ENCODE data around the gene CAMK2N1.

Gene CAMK2N1

DNA sequence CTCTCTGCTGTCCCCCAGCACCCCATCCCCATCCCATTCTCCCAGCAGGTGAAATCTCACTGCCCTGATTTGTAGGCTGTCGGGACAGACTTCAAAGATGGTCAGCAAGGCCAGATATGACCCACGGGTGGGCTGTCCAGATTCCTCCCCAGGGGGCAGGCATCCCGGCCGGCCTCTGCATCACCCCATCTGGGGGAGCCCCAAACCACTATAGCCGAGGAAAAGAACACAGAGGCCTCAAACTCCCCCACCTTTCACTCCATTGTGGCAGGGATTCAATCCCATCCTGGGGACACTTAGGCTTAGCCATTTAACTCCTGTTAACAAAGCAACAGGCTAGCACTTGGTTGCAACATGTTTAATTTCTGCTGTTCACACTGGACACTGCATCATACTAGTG, 13.1 kb upstream of the CAMK2N1 start:
- ATAC-seq, result no peak
- TF ChIP-seq ARNTL (CRISPR knock-in tag; IDR thresholded peaks at IDR 0.05; ENCODE audit: borderline replicate concordance, low read depth) (no peak), GLIS3 (CRISPR knock-in tag; IDR thresholded peaks at IDR 0.05) (no peak), ZC3H10 (CRISPR knock-in tag; IDR thresholded peaks at IDR 0.05) (no peak), SNAI2 (CRISPR knock-in tag; IDR thresholded peaks at IDR 0.05) (no peak), ZFP30 (CRISPR knock-in tag; IDR thresholded peaks at IDR 0.05) (no peak), BACH2 (CRISPR knock-in tag; IDR thresholded peaks at IDR 0.05; ENCODE audit: borderline replicate concordance) (no peak), TCF4 (CRISPR knock-in tag; IDR thresholded peaks at IDR 0.05; ENCODE audit: borderline replicate concordance) (no peak), ZFP3 (CRISPR knock-in tag; IDR thresholded peaks at IDR 0.05) (no peak), ZNF70 (CRISPR knock-in tag; IDR thresholded peaks at IDR 0.05) (no peak), RARB (CRISPR knock-in tag; IDR thresholded peaks at IDR 0.05) (no peak), TOX (CRISPR knock-in tag; IDR thresholded peaks at IDR 0.05; ENCODE audit: borderline replicate concordance) (no peak), ESRRG (CRISPR knock-in tag; IDR thresholded peaks at IDR 0.05) (no peak), CSDC2 (CRISPR knock-in tag; IDR thresholded peaks at IDR 0.05) (no peak), OSR1 (CRISPR knock-in tag; IDR thresholded peaks at IDR 0.05) (no peak), PPARA (CRISPR knock-in tag; IDR thresholded peaks at IDR 0.05; ENCODE audit: borderline replicate concordance) (no peak), ZNF565 (CRISPR knock-in tag; conservative IDR thresholded peaks at IDR 0.05; ENCODE audit: low read depth) (no peak)
- TF ChIP-seq, protein P1, sequence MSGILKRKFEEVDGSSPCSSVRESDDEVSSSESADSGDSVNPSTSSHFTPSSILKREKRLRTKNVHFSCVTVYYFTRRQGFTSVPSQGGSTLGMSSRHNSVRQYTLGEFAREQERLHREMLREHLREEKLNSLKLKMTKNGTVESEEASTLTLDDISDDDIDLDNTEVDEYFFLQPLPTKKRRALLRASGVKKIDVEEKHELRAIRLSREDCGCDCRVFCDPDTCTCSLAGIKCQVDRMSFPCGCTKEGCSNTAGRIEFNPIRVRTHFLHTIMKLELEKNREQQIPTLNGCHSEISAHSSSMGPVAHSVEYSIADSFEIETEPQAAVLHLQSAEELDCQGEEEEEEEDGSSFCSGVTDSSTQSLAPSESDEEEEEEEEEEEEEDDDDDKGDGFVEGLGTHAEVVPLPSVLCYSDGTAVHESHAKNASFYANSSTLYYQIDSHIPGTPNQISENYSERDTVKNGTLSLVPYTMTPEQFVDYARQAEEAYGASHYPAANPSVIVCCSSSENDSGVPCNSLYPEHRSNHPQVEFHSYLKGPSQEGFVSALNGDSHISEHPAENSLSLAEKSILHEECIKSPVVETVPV (CRISPR knock-in tag; IDR thresholded peaks at IDR 0.05), result no peak
- TF ChIP-seq, protein P2, sequence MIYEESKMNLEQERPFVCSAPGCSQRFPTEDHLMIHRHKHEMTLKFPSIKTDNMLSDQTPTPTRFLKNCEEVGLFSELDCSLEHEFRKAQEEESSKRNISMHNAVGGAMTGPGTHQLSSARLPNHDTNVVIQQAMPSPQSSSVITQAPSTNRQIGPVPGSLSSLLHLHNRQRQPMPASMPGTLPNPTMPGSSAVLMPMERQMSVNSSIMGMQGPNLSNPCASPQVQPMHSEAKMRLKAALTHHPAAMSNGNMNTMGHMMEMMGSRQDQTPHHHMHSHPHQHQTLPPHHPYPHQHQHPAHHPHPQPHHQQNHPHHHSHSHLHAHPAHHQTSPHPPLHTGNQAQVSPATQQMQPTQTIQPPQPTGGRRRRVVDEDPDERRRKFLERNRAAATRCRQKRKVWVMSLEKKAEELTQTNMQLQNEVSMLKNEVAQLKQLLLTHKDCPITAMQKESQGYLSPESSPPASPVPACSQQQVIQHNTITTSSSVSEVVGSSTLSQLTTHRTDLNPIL (CRISPR knock-in tag; IDR thresholded peaks at IDR 0.05; ENCODE audit: low read depth), result no peak
- TF ChIP-seq, protein P3, sequence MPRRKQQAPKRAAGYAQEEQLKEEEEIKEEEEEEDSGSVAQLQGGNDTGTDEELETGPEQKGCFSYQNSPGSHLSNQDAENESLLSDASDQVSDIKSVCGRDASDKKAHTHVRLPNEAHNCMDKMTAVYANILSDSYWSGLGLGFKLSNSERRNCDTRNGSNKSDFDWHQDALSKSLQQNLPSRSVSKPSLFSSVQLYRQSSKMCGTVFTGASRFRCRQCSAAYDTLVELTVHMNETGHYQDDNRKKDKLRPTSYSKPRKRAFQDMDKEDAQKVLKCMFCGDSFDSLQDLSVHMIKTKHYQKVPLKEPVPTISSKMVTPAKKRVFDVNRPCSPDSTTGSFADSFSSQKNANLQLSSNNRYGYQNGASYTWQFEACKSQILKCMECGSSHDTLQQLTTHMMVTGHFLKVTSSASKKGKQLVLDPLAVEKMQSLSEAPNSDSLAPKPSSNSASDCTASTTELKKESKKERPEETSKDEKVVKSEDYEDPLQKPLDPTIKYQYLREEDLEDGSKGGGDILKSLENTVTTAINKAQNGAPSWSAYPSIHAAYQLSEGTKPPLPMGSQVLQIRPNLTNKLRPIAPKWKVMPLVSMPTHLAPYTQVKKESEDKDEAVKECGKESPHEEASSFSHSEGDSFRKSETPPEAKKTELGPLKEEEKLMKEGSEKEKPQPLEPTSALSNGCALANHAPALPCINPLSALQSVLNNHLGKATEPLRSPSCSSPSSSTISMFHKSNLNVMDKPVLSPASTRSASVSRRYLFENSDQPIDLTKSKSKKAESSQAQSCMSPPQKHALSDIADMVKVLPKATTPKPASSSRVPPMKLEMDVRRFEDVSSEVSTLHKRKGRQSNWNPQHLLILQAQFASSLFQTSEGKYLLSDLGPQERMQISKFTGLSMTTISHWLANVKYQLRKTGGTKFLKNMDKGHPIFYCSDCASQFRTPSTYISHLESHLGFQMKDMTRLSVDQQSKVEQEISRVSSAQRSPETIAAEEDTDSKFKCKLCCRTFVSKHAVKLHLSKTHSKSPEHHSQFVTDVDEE (CRISPR knock-in tag; IDR thresholded peaks at IDR 0.05), result no peak

DNA sequence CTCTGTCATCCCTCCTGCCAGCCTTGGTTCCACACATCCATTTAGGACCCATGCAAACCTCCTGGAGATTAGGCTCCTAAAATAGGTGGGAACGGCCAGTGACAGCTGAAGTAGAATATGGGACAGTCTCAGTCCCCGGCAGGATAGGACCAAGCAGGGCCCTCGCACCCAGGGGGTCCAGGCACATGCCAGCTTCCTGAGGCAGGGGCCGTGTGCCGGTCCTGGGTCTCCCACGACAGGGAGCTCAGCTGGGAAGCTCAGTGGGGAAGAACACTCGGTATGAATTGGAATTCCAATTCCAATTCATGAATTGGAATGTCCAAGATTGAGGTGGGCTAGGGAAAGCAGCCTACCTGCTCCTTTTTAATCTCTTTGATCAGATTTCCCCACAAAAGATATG, 12.1 kb upstream of the CAMK2N1 start:
- ATAC-seq, result no peak

More for the DNA sequence above, 12.1 kb upstream of the CAMK2N1 start:
- TF ChIP-seq, protein P4, sequence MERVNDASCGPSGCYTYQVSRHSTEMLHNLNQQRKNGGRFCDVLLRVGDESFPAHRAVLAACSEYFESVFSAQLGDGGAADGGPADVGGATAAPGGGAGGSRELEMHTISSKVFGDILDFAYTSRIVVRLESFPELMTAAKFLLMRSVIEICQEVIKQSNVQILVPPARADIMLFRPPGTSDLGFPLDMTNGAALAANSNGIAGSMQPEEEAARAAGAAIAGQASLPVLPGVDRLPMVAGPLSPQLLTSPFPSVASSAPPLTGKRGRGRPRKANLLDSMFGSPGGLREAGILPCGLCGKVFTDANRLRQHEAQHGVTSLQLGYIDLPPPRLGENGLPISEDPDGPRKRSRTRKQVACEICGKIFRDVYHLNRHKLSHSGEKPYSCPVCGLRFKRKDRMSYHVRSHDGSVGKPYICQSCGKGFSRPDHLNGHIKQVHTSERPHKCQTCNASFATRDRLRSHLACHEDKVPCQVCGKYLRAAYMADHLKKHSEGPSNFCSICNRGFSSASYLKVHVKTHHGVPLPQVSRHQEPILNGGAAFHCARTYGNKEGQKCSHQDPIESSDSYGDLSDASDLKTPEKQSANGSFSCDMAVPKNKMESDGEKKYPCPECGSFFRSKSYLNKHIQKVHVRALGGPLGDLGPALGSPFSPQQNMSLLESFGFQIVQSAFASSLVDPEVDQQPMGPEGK (CRISPR knock-in tag; IDR thresholded peaks at IDR 0.05; ENCODE audit: borderline replicate concordance), result no peak
- TF ChIP-seq SNAI2 (CRISPR knock-in tag; IDR thresholded peaks at IDR 0.05) (no peak), BACH2 (CRISPR knock-in tag; IDR thresholded peaks at IDR 0.05; ENCODE audit: borderline replicate concordance) (no peak), GLIS3 (CRISPR knock-in tag; IDR thresholded peaks at IDR 0.05) (no peak), CSDC2 (CRISPR knock-in tag; IDR thresholded peaks at IDR 0.05) (no peak), ZC3H10 (CRISPR knock-in tag; IDR thresholded peaks at IDR 0.05) (no peak), ESRRG (CRISPR knock-in tag; IDR thresholded peaks at IDR 0.05) (no peak), ZNF565 (CRISPR knock-in tag; conservative IDR thresholded peaks at IDR 0.05; ENCODE audit: low read depth) (no peak), TOX (CRISPR knock-in tag; IDR thresholded peaks at IDR 0.05; ENCODE audit: borderline replicate concordance) (no peak), ZFP30 (CRISPR knock-in tag; IDR thresholded peaks at IDR 0.05) (no peak)
- TF ChIP-seq, protein P5, sequence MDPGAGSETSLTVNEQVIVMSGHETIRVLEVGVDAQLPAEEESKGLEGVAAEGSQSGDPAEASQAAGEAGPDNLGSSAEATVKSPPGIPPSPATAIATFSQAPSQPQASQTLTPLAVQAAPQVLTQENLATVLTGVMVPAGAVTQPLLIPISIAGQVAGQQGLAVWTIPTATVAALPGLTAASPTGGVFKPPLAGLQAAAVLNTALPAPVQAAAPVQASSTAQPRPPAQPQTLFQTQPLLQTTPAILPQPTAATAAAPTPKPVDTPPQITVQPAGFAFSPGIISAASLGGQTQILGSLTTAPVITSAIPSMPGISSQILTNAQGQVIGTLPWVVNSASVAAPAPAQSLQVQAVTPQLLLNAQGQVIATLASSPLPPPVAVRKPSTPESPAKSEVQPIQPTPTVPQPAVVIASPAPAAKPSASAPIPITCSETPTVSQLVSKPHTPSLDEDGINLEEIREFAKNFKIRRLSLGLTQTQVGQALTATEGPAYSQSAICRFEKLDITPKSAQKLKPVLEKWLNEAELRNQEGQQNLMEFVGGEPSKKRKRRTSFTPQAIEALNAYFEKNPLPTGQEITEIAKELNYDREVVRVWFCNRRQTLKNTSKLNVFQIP (CRISPR knock-in tag; IDR thresholded peaks at IDR 0.05; ENCODE audit: borderline replicate concordance, low read depth), result no peak
- TF ChIP-seq, protein P1 (CRISPR knock-in tag; IDR thresholded peaks at IDR 0.05), result no peak
- TF ChIP-seq, protein P3 (CRISPR knock-in tag; IDR thresholded peaks at IDR 0.05), result no peak

Data from SK-N-SH treated with all-trans-retinoic acid at 6 μM for 48 hours (cell line).